SHP77 treated with DMSO at 0.1 percent for 48 hours (cell line): Measurements from ENCODE around the gene VPS39.

ENCODE experiments used
- DNase-seq: peaks from one replicate; lab custom pipeline; 2025; lab: John Stamatoyannopoulos, UW

VPS39 gene

GRCh38 chr15:42144841-42145375, 63.2 kb downstream of the VPS39 start:
- no peak for DNase-seq

GRCh38 chr15:42143866-42144625, 64.1 kb downstream of the VPS39 start:
- DNase-seq = no peak

- DNase-seq = no peak
These were observed 64.7 kb downstream of the VPS39 start for GRCh38 chr15:42143356-42143755.

- DNase-seq = no peak
These were observed 66.1 kb downstream of the VPS39 start for GRCh38 chr15:42141795-42142667.

GRCh38 chr15:42141246-42141645, 66.9 kb downstream of the VPS39 start:
- DNase-seq = no peak

- DNase-seq = no peak
These were observed 67.6 kb downstream of the VPS39 start for GRCh38 chr15:42140383-42141070.

GRCh38 chr15:42139596-42139995, 68.5 kb downstream of the VPS39 start:
- DNase-seq = no peak

- DNase-seq = no peak
These were observed 69.1 kb downstream of the VPS39 start for GRCh38 chr15:42138968-42139386.

- DNase-seq = no peak
These were observed 69.7 kb downstream of the VPS39 start for GRCh38 chr15:42138411-42138810.

- DNase-seq = peak; percentile 31
These were observed 70.4 kb downstream of the VPS39 start for GRCh38 chr15:42137461-42138261.

GRCh38 chr15:42136513-42136912, 71.6 kb downstream of the VPS39 start:
- DNase-seq = no peak

GRCh38 chr15:42135351-42135750, 72.8 kb downstream of the VPS39 start:
- DNase-seq = no peak

- no peak for DNase-seq
These were observed 73.4 kb downstream of the VPS39 start for GRCh38 chr15:42134617-42135245.

GRCh38 chr15:42133886-42134502, 74.1 kb downstream of the VPS39 start:
- DNase-seq = peak; percentile 19

GRCh38 chr15:42133356-42133755, 74.7 kb downstream of the VPS39 start:
- DNase-seq = no peak

- DNase-seq = peak; percentile 8
These were observed 76.0 kb downstream of the VPS39 start for GRCh38 chr15:42131826-42132806.

- DNase-seq = no peak
These were observed 77.1 kb downstream of the VPS39 start for GRCh38 chr15:42131006-42131405.

GRCh38 chr15:42130246-42130986, 77.7 kb downstream of the VPS39 start:
- no peak for DNase-seq

- no peak for DNase-seq
These were observed 78.7 kb downstream of the VPS39 start for GRCh38 chr15:42129364-42129763.
